Activated CD4-positive, alpha-beta T cell treated with anti-CD3 and anti-CD28 coated beads, Interleukin-2, amount 10 ng/mL, durations not matched to agents 7 days and 5 days (primary cell): ENCODE data around the gene GFER. TPM values are rescaled to one million over a fixed set of nuclear protein-coding genes. Genes with fewer than 3 reads are reported as not detected.

Source experiments
- CTCF ChIA-PET: fragments of 350-600 bp; sonication (Branson Sonifier 250); formaldehyde crosslinking; loops from one replicate; lab custom pipeline; 2021; ENCODE audit warnings: antibody characterized with exemption; lab: Charles Lee
- POLR2A ChIA-PET: fragments of 350-600 bp; sonication (Branson Sonifier 250); formaldehyde crosslinking; loops from one replicate; lab custom pipeline; 2021; ENCODE audit warnings: antibody characterized with exemption; lab: Charles Lee
- DNase-seq: peaks from one replicate; pipeline ENCODE4 v3.0.0-alpha.2; 2020
- H3K27ac Mint-ChIP-seq: one replicate; pipeline ENCODE4 v1.8.0; 2021; ENCODE audit warnings: mild to moderate bottlenecking, moderate library complexity, mixed read lengths
- H3K27me3 Mint-ChIP-seq: one replicate; pipeline ENCODE4 v1.8.0; 2021; ENCODE audit warnings: mixed read lengths
- H3K36me3 Mint-ChIP-seq: one replicate; pipeline ENCODE4 v1.8.0; 2021; ENCODE audit warnings: low read depth, mixed read lengths
- H3K4me1 Mint-ChIP-seq: one replicate; pipeline ENCODE4 v1.8.0; 2021; ENCODE audit warnings: mixed read lengths
- H3K4me3 Mint-ChIP-seq: one replicate; pipeline ENCODE4 v1.8.0; 2021; ENCODE audit warnings: mild to moderate bottlenecking, moderate library complexity, mixed read lengths
- H3K9me3 Mint-ChIP-seq: one replicate; pipeline ENCODE4 v1.8.0; 2021; ENCODE audit warnings: mixed read lengths
- total RNA-seq, 2 experiments: library from RNA; stranded (reverse); gene quantifications; one replicate each; pipeline ENCODE4 v1.2.3, GENCODE V29; 2021

Gene GFER
- total RNA-seq, 2 experiments from 2014 or later: 23.8 to 25.2 TPM

DNA sequence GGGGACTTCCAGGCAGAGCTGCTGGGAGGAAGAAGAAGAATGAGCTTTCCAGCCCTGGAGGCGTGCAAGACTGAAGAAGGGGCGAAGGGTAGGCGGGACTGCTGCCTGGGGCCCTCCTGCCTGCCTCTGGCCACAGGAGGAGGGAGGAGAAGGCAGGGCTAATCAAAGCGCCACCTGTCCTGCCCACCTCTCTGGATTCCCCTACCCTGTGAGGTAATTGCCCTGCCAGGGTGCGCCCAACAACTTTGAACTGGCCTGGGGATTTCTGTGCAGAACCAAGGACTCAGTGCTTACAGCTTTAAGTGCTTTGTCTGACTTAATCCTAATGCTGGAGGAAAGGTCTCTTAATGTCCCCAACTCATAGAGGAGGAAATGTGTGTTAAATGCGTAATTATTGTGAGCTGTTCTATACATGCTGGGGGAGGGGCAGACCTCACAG, 2.6 kb upstream of the GFER start, which contains the start of gene NOXO1:
Gene NOXO1, minus strand, starts transcription at position 72 of the 439 bp plus-strand sequence. CDS start 290 bp downstream, outside the sequence.
- ChIA-PET CTCF (interaction anchor here (0.7 to 2.0 kb wide), 5 partner anchors 10 to 299 kb away, joined by 3 to 7 read pairs (median 5); partner anchors contain the start of genes MSRB1 and TBL3), POLR2A (no interaction called here)
- Mint-ChIP-seq H3K27ac (peak within 1 kb of the TSS; percentile 31), H3K9me3 (no peaks in the 10 kb centered on the region), H3K4me3 (no peak within 1 kb of the TSS), H3K4me1 (peaks cover 16% of the 10 kb centered on the region), H3K36me3 (peaks cover 2% of the 10 kb centered on the region), H3K27me3 (peaks cover 31% of the 10 kb centered on the region)
- no peak for DNase-seq

DNA sequence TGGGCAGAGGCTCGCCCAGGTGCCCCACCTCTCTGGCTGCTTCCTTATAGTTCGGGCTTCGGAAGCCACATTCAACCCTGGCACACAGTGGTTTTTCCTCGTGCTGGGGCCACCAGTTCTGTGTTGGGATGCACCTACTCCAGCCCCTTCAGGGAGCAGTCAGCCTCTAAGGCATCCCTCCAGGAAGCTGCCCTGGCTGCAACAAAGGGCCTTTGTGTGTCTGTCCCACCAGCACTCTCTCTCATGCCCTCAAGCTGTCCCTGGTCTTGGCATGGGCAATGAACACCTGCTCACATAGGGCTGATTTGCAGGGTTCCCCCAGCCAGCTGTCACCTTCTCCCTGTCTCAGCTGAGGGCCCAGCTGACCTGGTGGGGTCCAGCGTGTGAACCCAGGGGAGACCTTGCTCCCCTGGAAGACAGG, 2.0 kb upstream of the GFER start:
- Mint-ChIP-seq H3K27me3 (peaks cover 31% of the 10 kb centered on the region), H3K27ac (peak overlapping the region; percentile 31), H3K36me3 (peaks cover 6% of the 10 kb centered on the region), H3K4me3 (no peak overlapping the region), H3K4me1 (peaks cover 16% of the 10 kb centered on the region), H3K9me3 (no peaks in the 10 kb centered on the region)
- ChIA-PET POLR2A (no interaction called here), CTCF (interaction anchor here (0.9 to 2.0 kb wide), 4 partner anchors 10 to 158 kb away, joined by 3 to 7 read pairs (median 4); partner anchors contain the start of genes MSRB1 and TBL3)
- DNase-seq: no peak

DNA sequence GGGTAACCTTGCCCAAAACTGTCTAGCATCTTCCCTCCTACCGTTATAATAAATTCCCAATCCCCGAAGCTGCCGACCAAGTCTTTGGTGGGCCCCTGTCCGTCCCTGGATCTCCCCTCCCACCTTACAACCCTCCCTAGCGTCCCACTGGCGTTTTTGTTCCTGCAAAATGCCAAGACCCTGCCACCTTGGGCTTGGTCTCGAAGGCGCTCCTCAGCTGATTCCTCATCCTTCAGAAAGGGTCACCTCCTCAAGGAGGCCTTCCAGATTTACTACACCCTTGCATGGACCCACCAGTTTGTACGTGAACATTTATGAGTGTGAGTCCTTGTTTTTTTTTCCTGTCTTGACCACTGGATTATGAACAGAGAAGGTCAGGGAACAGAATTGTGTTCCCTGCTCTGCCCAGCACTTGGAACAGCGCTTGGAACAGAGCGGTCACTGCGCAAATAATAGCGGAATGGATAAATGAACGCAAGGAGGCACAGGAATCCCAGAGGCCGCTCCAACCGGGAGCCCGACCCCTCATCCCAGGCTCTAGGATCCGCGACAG, 926 bp upstream of the GFER start:
- Mint-ChIP-seq H3K4me3 (peak overlapping the region; percentile 80), H3K4me1 (peaks cover 16% of the 10 kb centered on the region), H3K27me3 (peaks cover 33% of the 10 kb centered on the region), H3K9me3 (no peaks in the 10 kb centered on the region), H3K36me3 (peaks cover 6% of the 10 kb centered on the region), H3K27ac (peak overlapping the region; percentile 73)
- DNase-seq: no peak
- POLR2A ChIA-PET: no interaction called here
- CTCF ChIA-PET: interaction anchor here (1.0 to 1.4 kb wide), 3 partner anchors 11 to 157 kb away, joined by 3 to 4 read pairs (median 3); partner anchors contain the start of gene TBL3

GRCh38 chr16:1984347-1985225, 593 bp downstream of the GFER start:
- Mint-ChIP-seq H3K9me3 (no peaks in the 10 kb centered on the region), H3K27ac (peak overlapping the region; percentile 74), H3K4me1 (peaks cover 21% of the 10 kb centered on the region), H3K4me3 (peak overlapping the region; percentile 80), H3K36me3 (peaks cover 4% of the 10 kb centered on the region), H3K27me3 (peaks cover 45% of the 10 kb centered on the region)
- ChIA-PET CTCF (interaction anchor here (1.0 to 1.4 kb wide), 3 partner anchors 10 to 20 kb away, joined by 3 to 7 read pairs (median 4); partner anchors contain the start of gene RPS2), POLR2A (interaction anchor here (0.6 kb wide), 1 partner anchor 20 kb away, joined by 4 read pairs; the partner anchor contains the start of gene RPS2)
- no peak for DNase-seq

- ChIA-PET CTCF (interaction anchor here (1.3 kb wide), 1 partner anchor 18 kb away, joined by 3 read pairs; no protein-coding TSS in a partner anchor), POLR2A (no interaction called here)
- H3K27ac Mint-ChIP-seq: peak overlapping the region; percentile 74
- H3K27me3 Mint-ChIP-seq: peaks cover 39% of the 10 kb centered on the region
- H3K4me3 Mint-ChIP-seq: peak overlapping the region; percentile 80
- no peak for DNase-seq
- peaks cover 4% of the 10 kb centered on the region for H3K36me3 Mint-ChIP-seq
- no peaks in the 10 kb centered on the region for H3K9me3 Mint-ChIP-seq
- H3K4me1 Mint-ChIP-seq: peaks cover 21% of the 10 kb centered on the region
These were observed 1.6 kb downstream of the GFER start for GRCh38 chr16:1985466-1986150.

DNA sequence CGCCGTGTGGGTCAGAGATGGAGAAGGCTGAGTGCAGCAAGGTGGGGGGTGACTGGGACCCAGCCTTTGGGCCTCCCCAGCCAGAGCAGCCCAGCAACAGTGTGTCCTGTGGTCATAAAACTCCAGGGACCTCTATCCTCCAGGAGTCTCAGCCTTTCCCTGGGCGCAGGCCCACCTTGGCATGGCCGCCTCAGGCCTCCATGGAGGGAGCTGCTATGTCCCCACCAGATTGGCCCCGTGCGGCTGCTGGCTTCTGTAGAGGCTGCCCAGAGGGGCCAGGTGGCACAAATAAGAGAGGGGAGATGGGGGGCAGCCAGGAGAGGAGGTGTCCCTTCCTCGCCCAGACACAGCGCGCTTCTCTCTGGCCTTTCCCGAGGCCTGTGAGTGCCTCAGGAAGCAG, 3.2 kb downstream of the GFER start:
- Mint-ChIP-seq H3K4me1 (peaks cover 29% of the 10 kb centered on the region), H3K4me3 (no peak overlapping the region), H3K36me3 (peaks cover 4% of the 10 kb centered on the region), H3K27me3 (peaks cover 32% of the 10 kb centered on the region), H3K9me3 (no peaks in the 10 kb centered on the region), H3K27ac (no peak overlapping the region)
- CTCF ChIA-PET: interaction anchor here (0.6 to 1.5 kb wide), 2 partner anchors 17 to 920 kb away, joined by 3 to 4 read pairs; no protein-coding TSS in a partner anchor
- POLR2A ChIA-PET: no interaction called here
- DNase-seq: no peak

DNA sequence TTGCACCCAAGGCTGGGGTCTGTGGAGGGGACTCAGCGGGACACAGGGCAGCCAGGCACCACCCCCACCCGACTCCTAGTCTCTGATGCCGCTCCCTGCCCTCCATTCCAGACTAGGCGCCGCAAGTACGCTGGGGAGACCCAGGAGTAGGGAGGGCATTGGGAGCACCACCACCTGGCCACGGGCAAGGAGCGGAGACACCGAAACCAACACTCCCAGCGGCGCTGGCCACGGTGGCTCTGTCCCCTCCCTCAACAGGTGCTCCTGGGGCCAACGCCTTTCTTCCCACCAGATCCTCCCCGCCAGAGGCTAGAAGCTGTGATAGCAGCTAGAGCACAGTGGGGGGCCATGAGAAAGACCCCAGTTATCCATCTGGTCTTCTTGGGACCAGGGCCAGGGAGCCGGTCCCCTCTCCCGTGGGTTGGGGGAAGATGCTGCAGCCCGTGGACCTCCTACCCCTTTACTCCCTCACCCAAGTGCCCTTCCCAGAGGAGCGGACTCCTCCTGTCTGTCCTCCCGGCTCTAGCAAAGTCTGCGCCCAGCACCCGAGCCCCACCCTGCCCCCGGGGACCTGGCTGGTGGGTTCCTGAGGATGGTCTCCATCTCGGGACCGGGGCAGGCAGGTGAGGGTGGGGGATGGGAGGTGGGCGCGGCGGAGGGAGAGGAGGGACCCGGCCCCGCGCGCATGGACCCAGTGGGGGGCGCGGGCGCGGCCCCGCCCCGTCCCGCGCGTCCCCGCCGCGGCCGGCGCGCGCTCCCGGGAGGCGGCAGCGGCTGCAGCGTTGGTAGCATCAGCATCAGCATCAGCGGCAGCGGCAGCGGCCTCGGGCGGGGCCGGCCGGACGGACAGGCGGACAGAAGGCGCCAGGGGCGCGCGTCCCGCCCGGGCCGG, 5.5 kb downstream of the GFER start, which contains the start of gene SYNGR3:
Gene SYNGR3, plus strand, starts transcription at position 762 of the 892 bp plus-strand sequence. CDS start 133 bp downstream, outside the sequence.
- Mint-ChIP-seq H3K4me1 (peaks cover 27% of the 10 kb centered on the region), H3K36me3 (peaks cover 4% of the 10 kb centered on the region), H3K27me3 (peaks cover 21% of the 10 kb centered on the region), H3K27ac (no peak within 1 kb of the TSS), H3K9me3 (no peaks in the 10 kb centered on the region), H3K4me3 (peak within 1 kb of the TSS; percentile 61)
- POLR2A ChIA-PET: no interaction called here
- CTCF ChIA-PET: no interaction called here
- DNase-seq: no peak

GRCh38 chr16:1990101-1990350, 6.0 kb downstream of the GFER start:
- Mint-ChIP-seq H3K36me3 (peaks cover 4% of the 10 kb centered on the region), H3K27ac (no peak overlapping the region), H3K9me3 (no peaks in the 10 kb centered on the region), H3K27me3 (peaks cover 21% of the 10 kb centered on the region), H3K4me3 (no peak overlapping the region), H3K4me1 (peaks cover 23% of the 10 kb centered on the region)
- ChIA-PET CTCF (interaction anchor here (1.5 kb wide), 1 partner anchor 14 kb away, joined by 3 read pairs; no protein-coding TSS in a partner anchor), POLR2A (no interaction called here)
- DNase-seq: no peak

- Mint-ChIP-seq H3K27ac (peak overlapping the region; percentile 80), H3K27me3 (peaks cover 21% of the 10 kb centered on the region), H3K36me3 (peaks cover 4% of the 10 kb centered on the region), H3K4me1 (peaks cover 20% of the 10 kb centered on the region), H3K4me3 (peak overlapping the region; percentile 61), H3K9me3 (no peaks in the 10 kb centered on the region)
- POLR2A ChIA-PET: no interaction called here
- CTCF ChIA-PET: interaction anchor here (1.5 kb wide), 1 partner anchor 13 kb away, joined by 3 read pairs; no protein-coding TSS in a partner anchor
- DNase-seq: no peak
These were observed 6.5 kb downstream of the GFER start for GRCh38 chr16:1990351-1991134.

GRCh38 chr16:1991135-1991551, 7.2 kb downstream of the GFER start:
- peak overlapping the region; percentile 61 for H3K4me3 Mint-ChIP-seq
- no peaks in the 10 kb centered on the region for H3K9me3 Mint-ChIP-seq
- ChIA-PET CTCF (interaction anchor here (1.5 kb wide), 1 partner anchor 13 kb away, joined by 3 read pairs; no protein-coding TSS in a partner anchor), POLR2A (interaction anchor here (0.6 to 1.4 kb wide), 2 partner anchors 149 to 164 kb away, joined by 3 read pairs; partner anchors contain the start of gene TRAF7)
- peaks cover 21% of the 10 kb centered on the region for H3K4me1 Mint-ChIP-seq
- peaks cover 21% of the 10 kb centered on the region for H3K27me3 Mint-ChIP-seq
- peak; percentile 49 for DNase-seq
- H3K27ac Mint-ChIP-seq: peak overlapping the region; percentile 80
- H3K36me3 Mint-ChIP-seq: peaks cover 4% of the 10 kb centered on the region

GRCh38 chr16:1991588-1991947, 7.6 kb downstream of the GFER start:
- H3K27me3 Mint-ChIP-seq: peaks cover 21% of the 10 kb centered on the region
- peak overlapping the region; percentile 80 for H3K27ac Mint-ChIP-seq
- DNase-seq: no peak
- peaks cover 23% of the 10 kb centered on the region for H3K4me1 Mint-ChIP-seq
- peaks cover 3% of the 10 kb centered on the region for H3K36me3 Mint-ChIP-seq
- no peaks in the 10 kb centered on the region for H3K9me3 Mint-ChIP-seq
- CTCF ChIA-PET: interaction anchor here (0.6 to 5.0 kb wide), 3 partner anchors 12 to 149 kb away, joined by 3 to 36 read pairs (median 3); no protein-coding TSS in a partner anchor
- H3K4me3 Mint-ChIP-seq: peak overlapping the region; percentile 61
- POLR2A ChIA-PET: interaction anchor here (0.6 to 1.4 kb wide), 2 partner anchors 149 to 164 kb away, joined by 3 read pairs; partner anchors contain the start of gene TRAF7
